PC-3 (cell line): ENCODE measurements around the gene LRBA. TPM values are rescaled to one million over a fixed set of nuclear protein-coding genes. Genes with fewer than 3 reads are reported as not detected.
A peak's percentile ranks its signal among the peaks of the same experiment; 100 is the strongest.

Experiments
- ATAC-seq: fragments of 200-7000 bp; cut with Tn5 transposase; 2 replicates; pipeline ENCODE4 v1.9.1; 2020; ENCODE audit warnings: mild to moderate bottlenecking, moderate library complexity
- BruUV-seq: library from RNA; stranded (reverse); fragments of 400-500 nt; replicated peaks from 2 replicates; lab custom pipeline; 2021; lab: Mats Ljungman, UMichigan
- CTCF ChIA-PET: fragments of 300-600 bp; sonication (Branson Sonifier 250); formaldehyde crosslinking; loops from one replicate; lab custom pipeline; 2022; ENCODE audit warnings: antibody characterized with exemption; lab: Charles Lee
- POLR2A ChIA-PET: fragments of 300-600 bp; sonication (Branson Sonifier 250); formaldehyde crosslinking; loops from one replicate; lab custom pipeline; 2022; ENCODE audit warnings: antibody characterized with exemption; ENCODE audit not compliant: unreplicated experiment; lab: Charles Lee
- DNase-seq: peaks from one replicate; pipeline ENCODE4 v3.0.0-alpha.2; 2015
- H2AFZ ChIP-seq: fragments of 300-600 bp; sonication (generic); 2 replicates; pipeline ENCODE4 v1.6.0; 2016; ENCODE audit warnings: antibody characterized with exemption, low read length
- H3F3A ChIP-seq: fragments of 300-600 bp; sonication (generic); one replicate; pipeline ENCODE4 v1.6.0; 2017; ENCODE audit warnings: antibody characterized with exemption, low read length, control low read depth, mild to moderate bottlenecking; ENCODE audit not compliant: unreplicated experiment
- H3K27ac ChIP-seq: fragments of 300-600 bp; sonication (generic); 2 replicates; pipeline ENCODE4 v1.5.1; 2016; ENCODE audit warnings: mild to moderate bottlenecking, low read length
- H3K27me3 ChIP-seq: fragments of 300-600 bp; sonication (generic); 2 replicates; pipeline ENCODE4 v1.6.1; 2016; ENCODE audit warnings: low read length, mixed read lengths
- H3K36me3 ChIP-seq: fragments of 300-600 bp; sonication (generic); 2 replicates; pipeline ENCODE4 v1.6.1; 2016; ENCODE audit warnings: low read depth, mixed run types, low read length, mixed read lengths
- H3K4me1 ChIP-seq: fragments of 300-600 bp; sonication (generic); 2 replicates; pipeline ENCODE4 v1.5.1; 2016; ENCODE audit warnings: low read length; ENCODE audit not compliant: insufficient read depth
- H3K4me2 ChIP-seq: fragments of 300-600 bp; sonication (generic); 2 replicates; pipeline ENCODE4 v1.6.0; 2016; ENCODE audit warnings: low read length
- H3K4me3 ChIP-seq: fragments of 300-600 bp; sonication (generic); 2 replicates; pipeline ENCODE4 v1.5.1; 2016; ENCODE audit warnings: mild to moderate bottlenecking, low read length, mixed read lengths
- H3K79me2 ChIP-seq: fragments of 300-600 bp; sonication (generic); 2 replicates; pipeline ENCODE4 v1.6.1; 2017; ENCODE audit warnings: low read length, mixed read lengths
- H3K9ac ChIP-seq: fragments of 300-600 bp; sonication (generic); 2 replicates; pipeline ENCODE4 v1.6.0; 2016; ENCODE audit warnings: mild to moderate bottlenecking, low read length
- H3K9me2 ChIP-seq: fragments of 300-600 bp; sonication (generic); replicated peaks from 2 replicates; pipeline ENCODE4 v1.6.1; 2016; ENCODE audit warnings: mixed run types, low read length, mixed read lengths
- H3K9me3 ChIP-seq: fragments of 300-600 bp; sonication (generic); 2 replicates; pipeline ENCODE4 v1.6.1; 2016; ENCODE audit warnings: low read length, mixed read lengths
- H4K20me1 ChIP-seq: fragments of 300-600 bp; sonication (generic); 2 replicates; pipeline ENCODE4 v1.6.1; 2016; ENCODE audit warnings: low read length, mixed read lengths
- CTCF ChIP-seq: fragments of 300-600 bp; sonication (generic); conservative IDR thresholded peaks from 2 replicates; pipeline ENCODE4 v1.5.1; 2017; ENCODE audit warnings: antibody characterized with exemption, low read depth, mild to moderate bottlenecking, low read length
- EZH2 ChIP-seq: fragments of 300-600 bp; sonication (generic); IDR thresholded peaks from one replicate; pipeline ENCODE4 v1.6.1; 2017; ENCODE audit warnings: antibody characterized with exemption, mild to moderate bottlenecking, low read length; ENCODE audit not compliant: unreplicated experiment
- EZH2phosphoT487 ChIP-seq: fragments of 300-600 bp; sonication (generic); IDR thresholded peaks from 2 replicates; pipeline ENCODE4 v1.6.1; 2018; ENCODE audit warnings: mild to moderate bottlenecking, antibody characterized with exemption, low read length, borderline replicate concordance
- intact Hi-C: fragments of 100-400 bp; cut with micrococcal nuclease; formaldehyde crosslinking; loops from 2 replicates; pipeline ENCODE4 v1.9.0; 2023
- total RNA-seq: library from RNA; depleted of rRNA; stranded (reverse); fragments of >200 nt; gene quantifications from 2 replicates; pipeline ENCODE4 v1.2.3, GENCODE V29; 2014

The LRBA gene
- total RNA-seq, 1 experiment from 2014 or later: 40.8 TPM

GRCh38 chr4:151013491-151013890 lies 1.6 kb downstream of the LRBA start:
- no peak overlapping the region for H2AFZ ChIP-seq
- BruUV-seq: no TSS peak
- no peak for TF ChIP-seq CTCF
- TF ChIP-seq EZH2: no peak
- TF ChIP-seq EZH2phosphoT487: no peak
- 0 out of 2 replicates have a peak, but pooled peaks cover 7% of the 10 kb centered on the region for H4K20me1 ChIP-seq
- H3K27me3 ChIP-seq: no peaks in the 10 kb centered on the region
- no peaks in the 10 kb centered on the region for H3K9me3 ChIP-seq
- H3K36me3 ChIP-seq: no peaks in the 10 kb centered on the region
- intact Hi-C loops: no loop called here
- peak overlapping the region; percentile 88 for H3K4me3 ChIP-seq
- H3K4me1 ChIP-seq: 0 out of 2 replicates have a peak, but pooled peaks cover 8% of the 10 kb centered on the region
- peak overlapping the region; percentile 87; the same call in 1 of the 2 replicates for H3K9ac ChIP-seq
- H3K79me2 ChIP-seq: peaks cover 56% of the 10 kb centered on the region
- ChIA-PET CTCF (no interaction called here), POLR2A (no interaction called here)
- DNase-seq (no peak), ATAC-seq (no peak)
- H3F3A ChIP-seq: no peaks in the 10 kb centered on the region
- no peak overlapping the region for H3K27ac ChIP-seq
- peak overlapping the region; percentile 99 for H3K4me2 ChIP-seq
- no peaks in the 10 kb centered on the region for H3K9me2 ChIP-seq

- peak overlapping the region; percentile 99 for H3K4me2 ChIP-seq
- H3K27ac ChIP-seq: no peak overlapping the region
- peaks cover 60% of the 10 kb centered on the region for H3K79me2 ChIP-seq
- BruUV-seq: no TSS peak
- ATAC-seq (no peak), DNase-seq (peak; percentile 60)
- H3K36me3 ChIP-seq: no peaks in the 10 kb centered on the region
- ChIA-PET CTCF (interaction anchor here (0.6 kb wide), 1 partner anchor 219 kb away, joined by 9 read pairs; no protein-coding TSS in a partner anchor), POLR2A (no interaction called here)
- no peaks in the 10 kb centered on the region for H3K9me2 ChIP-seq
- TF ChIP-seq CTCF (no peak), EZH2phosphoT487 (no peak), EZH2 (no peak)
- 0 out of 2 replicates have a peak, but pooled peaks cover 7% of the 10 kb centered on the region for H4K20me1 ChIP-seq
- H3K4me3 ChIP-seq: peak overlapping the region; percentile 88
- H3K9me3 ChIP-seq: no peaks in the 10 kb centered on the region
- intact Hi-C loops: no loop called here
- H2AFZ ChIP-seq: no peak overlapping the region
- no peak overlapping the region for H3K9ac ChIP-seq
- no peaks in the 10 kb centered on the region for H3F3A ChIP-seq
- H3K27me3 ChIP-seq: no peaks in the 10 kb centered on the region
- 0 out of 2 replicates have a peak, but pooled peaks cover 8% of the 10 kb centered on the region for H3K4me1 ChIP-seq
These were observed 2.3 kb downstream of the LRBA start for GRCh38 chr4:151012820-151013219.

GRCh38 chr4:151012376-151012775 lies 2.7 kb downstream of the LRBA start:
- BruUV-seq: no TSS peak
- ATAC-seq: no peak
- H3K27ac ChIP-seq: no peak overlapping the region
- H3K27me3 ChIP-seq: no peaks in the 10 kb centered on the region
- H3K4me2 ChIP-seq: peak overlapping the region; percentile 99
- H3K9me2 ChIP-seq: no peaks in the 10 kb centered on the region
- H2AFZ ChIP-seq: no peak overlapping the region
- no peaks in the 10 kb centered on the region for H3K9me3 ChIP-seq
- 0 out of 2 replicates have a peak, but pooled peaks cover 8% of the 10 kb centered on the region for H3K4me1 ChIP-seq
- no peak overlapping the region for H3K9ac ChIP-seq
- no peaks in the 10 kb centered on the region for H3K36me3 ChIP-seq
- DNase-seq: no peak
- intact Hi-C loops: no loop called here
- CTCF ChIA-PET: interaction anchor here (0.6 kb wide), 1 partner anchor 218 kb away, joined by 9 read pairs; no protein-coding TSS in a partner anchor
- peaks cover 60% of the 10 kb centered on the region for H3K79me2 ChIP-seq
- TF ChIP-seq CTCF (no peak), EZH2phosphoT487 (no peak), EZH2 (no peak)
- H3K4me3 ChIP-seq: peak overlapping the region; percentile 88
- H4K20me1 ChIP-seq: 0 out of 2 replicates have a peak, but pooled peaks cover 7% of the 10 kb centered on the region
- POLR2A ChIA-PET: no interaction called here
- H3F3A ChIP-seq: no peaks in the 10 kb centered on the region
